HTR-8/SVneo (cell line): ENCODE measurements around the gene TPP2.

Experiments used
- DNase-seq: peaks from one replicate; pipeline ENCODE4 v3.0.0; 2011; ENCODE audit warnings: low spot score, mixed read lengths; ENCODE audit not compliant: insufficient read length
- FAIRE-seq: peaks from 2 replicates; lab custom pipeline; 2011; peaks lifted over from hg19 to GRCh38; lab: Jason Lieb, UNC

Gene TPP2

GRCh38 chr13:102648046-102648445, 51.3 kb downstream of the TPP2 start:
- DNase-seq = no peak
- FAIRE-seq = no peak

GRCh38 chr13:102650444-102650843, 53.7 kb downstream of the TPP2 start:
- DNase-seq = no peak
- no peak for FAIRE-seq

- peak; percentile 11 for DNase-seq
- FAIRE-seq = no peak
Measured at GRCh38 chr13:102651392-102651791, 54.6 kb downstream of the TPP2 start.

GRCh38 chr13:102651892-102652291, 55.1 kb downstream of the TPP2 start:
- peak; percentile 14 for DNase-seq
- FAIRE-seq = no peak

- no peak for FAIRE-seq
- DNase-seq = no peak
Measured at GRCh38 chr13:102654756-102655155, 58.0 kb downstream of the TPP2 start.

- FAIRE-seq (no peak), DNase-seq (no peak)
Measured at GRCh38 chr13:102657630-102658029, 60.8 kb downstream of the TPP2 start.

GRCh38 chr13:102658660-102659059, 61.9 kb downstream of the TPP2 start:
- DNase-seq (no peak), FAIRE-seq (no peak)

GRCh38 chr13:102659168-102659713, 62.5 kb downstream of the TPP2 start:
- DNase-seq = no peak
- FAIRE-seq = no peak

- DNase-seq = no peak
- no peak for FAIRE-seq
Measured at GRCh38 chr13:102667023-102667422, 70.2 kb downstream of the TPP2 start.

GRCh38 chr13:102667911-102668310, 71.1 kb downstream of the TPP2 start:
- no peak for FAIRE-seq
- no peak for DNase-seq

- no peak for DNase-seq
- FAIRE-seq = no peak
Measured at GRCh38 chr13:102670130-102670529, 73.3 kb downstream of the TPP2 start.

- no peak for DNase-seq
- FAIRE-seq = no peak
Measured at GRCh38 chr13:102675115-102675514, 78.3 kb downstream of the TPP2 start.

- no peak for DNase-seq
- FAIRE-seq = no peak
Measured at GRCh38 chr13:102677122-102677521, 80.3 kb downstream of the TPP2 start.

GRCh38 chr13:102678339-102679107, 81.7 kb downstream of the TPP2 start:
- FAIRE-seq (no peak), DNase-seq (no peak)

GRCh38 chr13:102679449-102680132, 82.8 kb downstream of the TPP2 start:
- no peak for FAIRE-seq
- DNase-seq = no peak

GRCh38 chr13:102680133-102680717, 83.4 kb downstream of the TPP2 start:
- no peak for DNase-seq
- FAIRE-seq = no peak

- FAIRE-seq (no peak), DNase-seq (no peak)
Measured at GRCh38 chr13:102680842-102681740, 84.3 kb downstream of the TPP2 start.

- no peak for FAIRE-seq
Measured at GRCh38 chr13:102682211-102682610, 85.4 kb downstream of the TPP2 start.

GRCh38 chr13:102682727-102683126, 85.9 kb downstream of the TPP2 start:
- no peak for DNase-seq
- no peak for FAIRE-seq

More at GRCh38 chr13:102682211-102682610, 85.4 kb downstream of the TPP2 start:
- DNase-seq = no peak

GRCh38 chr13:102683637-102684036, 86.9 kb downstream of the TPP2 start:
- FAIRE-seq = no peak
- no peak for DNase-seq
